K562 (cell line): ENCODE measurements around the gene BMF. TPM values are rescaled to one million over a fixed set of nuclear protein-coding genes. Genes with fewer than 3 reads are reported as not detected.

Experiments
- PHF8 ChIP-seq: fragments of 200-600 bp; sonication (generic); IDR thresholded peaks from 2 replicates; pipeline ENCODE4 v1.6.1; 2012; ENCODE audit warnings: mixed run types, mild to moderate bottlenecking, inconsistent platforms, low read length, moderate library complexity, borderline replicate concordance
- RUNX1 ChIP-seq: sonication (generic); IDR thresholded peaks from 2 replicates; pipeline ENCODE4 v1.6.1; 2016; ENCODE audit warnings: antibody characterized with exemption, low read depth
- SIX5 ChIP-seq, 2 experiments: IDR thresholded peaks; 2 replicates each; pipeline ENCODE4 v1.6.1; 2011; ENCODE audit warnings: low read length in 2 of 2, borderline replicate concordance in 1 of 2, low read depth in 1 of 2, mild to moderate bottlenecking in 1 of 2, moderate library complexity in 1 of 2; ENCODE audit not compliant: insufficient read depth in 1 of 2
- ZMIZ1 ChIP-seq, 2 experiments: fragments of 150-350 bp in 1 of 2; IDR thresholded peaks; 2 replicates each; pipeline ENCODE4 v1.6.1; 2012 to 2016; ENCODE audit warnings: low read depth in 2 of 2, low read length in 2 of 2, mild to moderate bottlenecking in 1 of 2, moderate library complexity in 1 of 2
- ZNF316 ChIP-seq: fragments of 450-650 bp; IDR thresholded peaks from 2 replicates; pipeline ENCODE4 v1.6.1; 2016
- polyA plus RNA-seq, 8 experiments: library from polyadenylated mRNA; depleted of rRNA in 4 of 8; stranded (reverse) in 5 of 8; unstranded in 3 of 8; fragments of >200 nt; fragmentation: Nextera tagmentation in 2 of 8; fragmentation: Illumina TruSeq in 1 of 8; extraction: Ambion mirVana in 2 of 8; extraction: Trizol in 1 of 8; gene quantifications; 2 replicates each; pipeline versions ENCODE4 v1.2.1 to v1.2.3, GENCODE V29; 2011 to 2014; ENCODE audit warnings: inconsistent platforms in 1 of 8, missing spikeins in 1 of 8
- total RNA-seq, 7 experiments: library from RNA; depleted of rRNA in 6 of 7; stranded (reverse); fragments of >200 nt in 6 of 7; fragmentation: Illumina TruSeq in 2 of 7; extraction: Trizol in 2 of 7; gene quantifications; 2 replicates each; pipeline versions ENCODE4 v1.2.1 to v1.2.3, GENCODE V29; 2011 to 2021; ENCODE audit warnings: low replicate concordance in 1 of 7
- TF ChIP-seq, protein P1 (sequence below): IDR thresholded peaks from 2 replicates; pipeline ENCODE4 v1.6.1; 2016; ENCODE audit warnings: missing genetic modification characterization, missing compliant biosample characterization
- TF ChIP-seq, protein P2 (sequence below), 2 experiments: fragments of 450-650 bp; formaldehyde crosslinking in 1 of 2; IDR thresholded peaks; 2 replicates each; pipeline versions ENCODE4 v1.4.0 to v1.6.1; 2014 to 2020; ENCODE audit warnings: mild to moderate bottlenecking in 2 of 2, borderline replicate concordance in 1 of 2, low read depth in 1 of 2

Gene BMF
- total and polyA plus RNA-seq, 9 of the 15 experiments (the other 6 are each of a cell fraction or from before 2014, with no cell fraction given) = 0.25 to 0.91 (median 0.59) TPM; not detected in 2

GRCh38 chr15:40038638-40039543 is 69.8 kb downstream of the BMF start, which contains the start of gene SRP14 (continued):
- TF ChIP-seq ZNF316 = peak; percentile 38
- TF ChIP-seq SIX5 (IDR thresholded peaks at IDR 0.05; ENCODE audit: borderline replicate concordance in 1 of 2, insufficient read depth in 1 of 2, low read depth in 1 of 2, low read length in 2 of 2) = no peak
- no peak for TF ChIP-seq RUNX1
- peak; percentile 99 for TF ChIP-seq PHF8
- TF ChIP-seq, protein P1, sequence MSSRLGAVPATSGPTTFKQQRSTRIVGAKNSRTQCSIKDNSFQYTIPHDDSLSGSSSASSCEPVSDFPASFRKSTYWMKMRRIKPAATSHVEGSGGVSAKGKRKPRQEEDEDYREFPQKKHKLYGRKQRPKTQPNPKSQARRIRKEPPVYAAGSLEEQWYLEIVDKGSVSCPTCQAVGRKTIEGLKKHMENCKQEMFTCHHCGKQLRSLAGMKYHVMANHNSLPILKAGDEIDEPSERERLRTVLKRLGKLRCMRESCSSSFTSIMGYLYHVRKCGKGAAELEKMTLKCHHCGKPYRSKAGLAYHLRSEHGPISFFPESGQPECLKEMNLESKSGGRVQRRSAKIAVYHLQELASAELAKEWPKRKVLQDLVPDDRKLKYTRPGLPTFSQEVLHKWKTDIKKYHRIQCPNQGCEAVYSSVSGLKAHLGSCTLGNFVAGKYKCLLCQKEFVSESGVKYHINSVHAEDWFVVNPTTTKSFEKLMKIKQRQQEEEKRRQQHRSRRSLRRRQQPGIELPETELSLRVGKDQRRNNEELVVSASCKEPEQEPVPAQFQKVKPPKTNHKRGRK (tag) = no peak
- peak in 1 of 2 experiments; percentile 44; a peak in 1 of 4 replicates for TF ChIP-seq ZMIZ1 (IDR thresholded peaks at IDR 0.05; ENCODE audit: low read depth in 2 of 2, low read length in 2 of 2)
- TF ChIP-seq, protein P2, sequence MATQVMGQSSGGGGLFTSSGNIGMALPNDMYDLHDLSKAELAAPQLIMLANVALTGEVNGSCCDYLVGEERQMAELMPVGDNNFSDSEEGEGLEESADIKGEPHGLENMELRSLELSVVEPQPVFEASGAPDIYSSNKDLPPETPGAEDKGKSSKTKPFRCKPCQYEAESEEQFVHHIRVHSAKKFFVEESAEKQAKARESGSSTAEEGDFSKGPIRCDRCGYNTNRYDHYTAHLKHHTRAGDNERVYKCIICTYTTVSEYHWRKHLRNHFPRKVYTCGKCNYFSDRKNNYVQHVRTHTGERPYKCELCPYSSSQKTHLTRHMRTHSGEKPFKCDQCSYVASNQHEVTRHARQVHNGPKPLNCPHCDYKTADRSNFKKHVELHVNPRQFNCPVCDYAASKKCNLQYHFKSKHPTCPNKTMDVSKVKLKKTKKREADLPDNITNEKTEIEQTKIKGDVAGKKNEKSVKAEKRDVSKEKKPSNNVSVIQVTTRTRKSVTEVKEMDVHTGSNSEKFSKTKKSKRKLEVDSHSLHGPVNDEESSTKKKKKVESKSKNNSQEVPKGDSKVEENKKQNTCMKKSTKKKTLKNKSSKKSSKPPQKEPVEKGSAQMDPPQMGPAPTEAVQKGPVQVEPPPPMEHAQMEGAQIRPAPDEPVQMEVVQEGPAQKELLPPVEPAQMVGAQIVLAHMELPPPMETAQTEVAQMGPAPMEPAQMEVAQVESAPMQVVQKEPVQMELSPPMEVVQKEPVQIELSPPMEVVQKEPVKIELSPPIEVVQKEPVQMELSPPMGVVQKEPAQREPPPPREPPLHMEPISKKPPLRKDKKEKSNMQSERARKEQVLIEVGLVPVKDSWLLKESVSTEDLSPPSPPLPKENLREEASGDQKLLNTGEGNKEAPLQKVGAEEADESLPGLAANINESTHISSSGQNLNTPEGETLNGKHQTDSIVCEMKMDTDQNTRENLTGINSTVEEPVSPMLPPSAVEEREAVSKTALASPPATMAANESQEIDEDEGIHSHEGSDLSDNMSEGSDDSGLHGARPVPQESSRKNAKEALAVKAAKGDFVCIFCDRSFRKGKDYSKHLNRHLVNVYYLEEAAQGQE (IDR thresholded peaks at IDR 0.05; ENCODE audit: borderline replicate concordance) = peak; percentile 63
- TF ChIP-seq, protein P2 (CRISPR knock-in tag; IDR thresholded peaks at IDR 0.05; ENCODE audit: low read depth) = no peak
